MCF 10A (cell line): Measurements from ENCODE around the gene RBM47. TPM values are rescaled to one million over a fixed set of nuclear protein-coding genes. Genes with fewer than 3 reads are reported as not detected.

Experiments
- BruUV-seq: library from RNA; stranded (reverse); fragments of 400-500 nt; replicated peaks from 2 replicates; lab custom pipeline; 2021; lab: Mats Ljungman, UMichigan
- CTCF ChIA-PET: fragments of 300-600 bp; sonication (Branson Sonifier 250); formaldehyde crosslinking; extraction: SDS; loops from one replicate; lab custom pipeline; 2021; ENCODE audit warnings: antibody characterized with exemption, inconsistent platforms; lab: Yijun Ruan, JAX
- POLR2A ChIA-PET: fragments of 300-600, 350-650 bp; sonication (Branson Sonifier 250); formaldehyde crosslinking; extraction: SDS; loops from one replicate; lab custom pipeline; 2020; ENCODE audit warnings: antibody characterized with exemption, inconsistent platforms; lab: Yijun Ruan, JAX
- DNase-seq: peaks from one replicate; pipeline ENCODE4 v3.0.0-alpha.2; 2018; ENCODE audit not compliant: unreplicated experiment
- H3K27ac Mint-ChIP-seq: one replicate; pipeline ENCODE4 v1.8.0; 2022; ENCODE audit warnings: mild to moderate bottlenecking, low read depth, mixed read lengths; ENCODE audit not compliant: unreplicated experiment
- H3K27me3 Mint-ChIP-seq: one replicate; pipeline ENCODE4 v1.8.0; 2022; ENCODE audit warnings: mixed read lengths; ENCODE audit not compliant: insufficient read depth, unreplicated experiment
- H3K36me3 Mint-ChIP-seq: one replicate; pipeline ENCODE4 v1.8.0; 2022; ENCODE audit warnings: mild to moderate bottlenecking, moderate library complexity, mixed read lengths; ENCODE audit not compliant: insufficient read depth, unreplicated experiment
- H3K4me1 Mint-ChIP-seq: one replicate; pipeline ENCODE4 v1.8.0; 2022; ENCODE audit warnings: mixed read lengths; ENCODE audit not compliant: insufficient read depth, unreplicated experiment
- H3K4me3 Mint-ChIP-seq: one replicate; pipeline ENCODE4 v1.8.0; 2022; ENCODE audit warnings: mild to moderate bottlenecking, moderate library complexity, mixed read lengths; ENCODE audit not compliant: unreplicated experiment
- H3K9me3 Mint-ChIP-seq: one replicate; pipeline ENCODE4 v1.8.0; 2022; ENCODE audit warnings: mixed read lengths; ENCODE audit not compliant: unreplicated experiment
- intact Hi-C: fragments of 100-400 bp; cut with micrococcal nuclease; formaldehyde crosslinking; loops from 2 replicates; pipeline ENCODE4 v1.14.1; 2022
- total RNA-seq: library from RNA; stranded (reverse); gene quantifications from 2 replicates; pipeline ENCODE4 v1.2.3, GENCODE V29; 2022
- TF ChIP-seq, protein P1 (sequence below): fragments of 200-600 bp; IDR thresholded peaks from one replicate; pipeline ENCODE4 v1.8.0; 2022; ENCODE audit warnings: antibody characterized with exemption, mild to moderate bottlenecking; ENCODE audit not compliant: unreplicated experiment

Gene RBM47
- total RNA-seq, 1 experiment from 2014 or later: 1.8 TPM

DNA sequence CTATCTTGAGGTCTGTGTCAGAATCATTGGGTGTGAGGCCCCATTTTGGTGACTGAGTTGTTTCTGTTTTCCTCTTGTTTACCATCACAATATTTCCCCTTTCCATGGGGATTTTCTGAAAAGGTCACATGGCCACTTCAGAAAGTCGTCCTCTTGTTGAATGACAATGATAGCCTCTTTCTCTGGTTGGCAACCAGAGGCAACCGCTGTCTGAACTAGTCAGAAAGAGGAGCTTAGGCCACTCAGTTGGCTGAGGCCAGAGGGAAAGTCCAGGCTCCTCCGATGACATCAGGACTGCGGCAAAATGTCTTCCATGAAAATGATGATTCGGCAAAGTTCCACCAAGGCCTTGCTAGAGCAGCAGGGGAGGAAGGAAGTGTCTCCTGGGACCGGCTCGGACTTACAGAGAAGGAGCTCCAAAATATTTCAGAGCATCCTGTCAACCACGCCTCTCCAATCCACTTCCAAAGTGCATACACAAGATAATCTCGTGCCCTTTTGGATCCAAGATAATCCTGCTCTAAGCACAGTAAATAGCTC, 19.1 kb upstream of the RBM47 start:
- Mint-ChIP-seq H3K27ac (no peak overlapping the region), H3K4me3 (no peak overlapping the region), H3K9me3 (no peaks in the 10 kb centered on the region), H3K4me1 (peaks cover 5% of the 10 kb centered on the region), H3K36me3 (peaks cover 4% of the 10 kb centered on the region), H3K27me3 (no peaks in the 10 kb centered on the region)
- POLR2A ChIA-PET: interaction anchor here (0.5 to 0.8 kb wide), 3 partner anchors 16 to 332 kb away, joined by 3 to 5 read pairs (median 4); no protein-coding TSS in a partner anchor
- no peak for DNase-seq
- TF ChIP-seq, protein P1, sequence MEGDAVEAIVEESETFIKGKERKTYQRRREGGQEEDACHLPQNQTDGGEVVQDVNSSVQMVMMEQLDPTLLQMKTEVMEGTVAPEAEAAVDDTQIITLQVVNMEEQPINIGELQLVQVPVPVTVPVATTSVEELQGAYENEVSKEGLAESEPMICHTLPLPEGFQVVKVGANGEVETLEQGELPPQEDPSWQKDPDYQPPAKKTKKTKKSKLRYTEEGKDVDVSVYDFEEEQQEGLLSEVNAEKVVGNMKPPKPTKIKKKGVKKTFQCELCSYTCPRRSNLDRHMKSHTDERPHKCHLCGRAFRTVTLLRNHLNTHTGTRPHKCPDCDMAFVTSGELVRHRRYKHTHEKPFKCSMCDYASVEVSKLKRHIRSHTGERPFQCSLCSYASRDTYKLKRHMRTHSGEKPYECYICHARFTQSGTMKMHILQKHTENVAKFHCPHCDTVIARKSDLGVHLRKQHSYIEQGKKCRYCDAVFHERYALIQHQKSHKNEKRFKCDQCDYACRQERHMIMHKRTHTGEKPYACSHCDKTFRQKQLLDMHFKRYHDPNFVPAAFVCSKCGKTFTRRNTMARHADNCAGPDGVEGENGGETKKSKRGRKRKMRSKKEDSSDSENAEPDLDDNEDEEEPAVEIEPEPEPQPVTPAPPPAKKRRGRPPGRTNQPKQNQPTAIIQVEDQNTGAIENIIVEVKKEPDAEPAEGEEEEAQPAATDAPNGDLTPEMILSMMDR: no peak
- no TSS peak for BruUV-seq
- CTCF ChIA-PET: interaction anchor here (1.1 kb wide), 1 partner anchor 14 kb away, joined by 4 read pairs; no protein-coding TSS in a partner anchor
- intact Hi-C loops: no loop called here

DNA sequence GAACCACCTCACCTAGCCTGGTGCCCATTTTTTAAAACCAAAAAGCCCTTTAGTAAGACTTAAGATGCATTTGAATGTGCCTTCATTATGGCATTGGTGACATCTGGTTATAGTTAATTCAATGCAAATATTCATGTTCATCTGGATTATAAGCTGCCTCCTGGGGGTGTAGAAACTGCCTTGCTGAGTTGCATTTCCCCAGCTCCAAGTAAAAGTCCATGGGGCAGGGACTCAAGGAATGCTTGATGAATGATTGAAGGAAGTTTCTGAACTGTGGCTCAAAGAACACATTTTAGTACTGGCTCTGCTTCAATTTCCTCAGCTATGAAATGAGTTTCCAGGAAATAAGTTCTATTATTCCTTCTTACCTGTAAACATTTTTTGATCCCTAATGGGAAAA, 18.5 kb upstream of the RBM47 start:
- TF ChIP-seq, protein P1: no peak
- ChIA-PET POLR2A (interaction anchor here (0.5 to 0.8 kb wide), 3 partner anchors 15 to 331 kb away, joined by 3 to 5 read pairs (median 4); no protein-coding TSS in a partner anchor), CTCF (no interaction called here)
- Mint-ChIP-seq H3K36me3 (no peaks in the 10 kb centered on the region), H3K27ac (no peak overlapping the region), H3K4me3 (no peak overlapping the region), H3K9me3 (no peaks in the 10 kb centered on the region), H3K27me3 (no peaks in the 10 kb centered on the region), H3K4me1 (peaks cover 1% of the 10 kb centered on the region)
- DNase-seq: no peak
- intact Hi-C loops: no loop called here
- no TSS peak for BruUV-seq

DNA sequence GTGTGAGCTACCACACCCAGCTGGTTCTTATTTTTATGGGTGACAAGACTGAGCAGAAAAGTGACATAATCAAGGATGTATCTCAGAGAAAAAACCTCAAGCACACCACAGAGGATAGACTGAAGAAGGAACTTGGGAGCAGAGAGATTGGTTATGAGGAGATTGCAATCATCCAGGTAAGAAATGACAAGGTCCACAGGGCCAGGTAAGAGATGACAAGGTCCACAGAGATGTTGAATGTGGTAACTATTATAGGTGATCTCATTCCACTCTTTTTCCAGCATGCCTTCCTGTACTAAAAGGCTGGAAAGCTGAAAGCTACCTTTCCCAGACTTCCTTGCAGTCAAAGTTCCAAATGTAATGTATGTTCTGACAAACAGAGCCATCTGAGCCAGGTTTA, 15.9 kb upstream of the RBM47 start:
- CTCF ChIA-PET: interaction anchor here (0.6 to 0.8 kb wide), 2 partner anchors 20 to 321 kb away, joined by 3 read pairs; no protein-coding TSS in a partner anchor
- Mint-ChIP-seq H3K4me1 (no peaks in the 10 kb centered on the region), H3K4me3 (no peak overlapping the region), H3K27me3 (no peaks in the 10 kb centered on the region), H3K27ac (no peak overlapping the region), H3K36me3 (no peaks in the 10 kb centered on the region), H3K9me3 (no peaks in the 10 kb centered on the region)
- TF ChIP-seq, protein P1: no peak
- DNase-seq: no peak
- intact Hi-C loops: no loop called here
- POLR2A ChIA-PET: no interaction called here
- BruUV-seq: no TSS peak

DNA sequence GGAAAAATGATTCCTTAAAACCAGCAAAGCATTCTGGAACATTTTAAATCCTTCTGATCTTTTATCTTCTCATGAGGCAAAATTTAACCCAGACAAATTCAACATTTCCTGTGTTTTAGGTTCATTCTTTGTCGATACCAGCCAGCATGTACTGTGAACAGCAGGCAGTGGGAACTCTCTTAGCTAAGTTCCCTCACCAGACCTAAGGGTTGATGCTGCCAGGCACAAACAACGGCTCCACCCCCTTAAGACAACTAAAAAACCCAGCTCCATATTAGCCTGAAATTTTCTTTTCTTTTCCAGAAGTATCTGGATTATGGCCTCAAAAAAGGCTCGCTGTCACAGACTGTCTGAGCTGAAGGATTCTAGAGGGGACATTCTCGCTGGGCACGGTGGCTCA, 2.4 kb upstream of the RBM47 start:
- no peaks in the 10 kb centered on the region for H3K36me3 Mint-ChIP-seq
- peaks cover 15% of the 10 kb centered on the region for H3K4me1 Mint-ChIP-seq
- no TSS peak for BruUV-seq
- intact Hi-C loops: no loop called here
- CTCF ChIA-PET: no interaction called here
- H3K4me3 Mint-ChIP-seq: no peak overlapping the region
- DNase-seq: no peak
- TF ChIP-seq, protein P1: no peak
- POLR2A ChIA-PET: interaction anchor here (0.6 kb wide), 2 partner anchors 455 to 510 kb away, joined by 3 read pairs; no protein-coding TSS in a partner anchor
- no peak overlapping the region for H3K27ac Mint-ChIP-seq
- H3K27me3 Mint-ChIP-seq: no peaks in the 10 kb centered on the region
- no peaks in the 10 kb centered on the region for H3K9me3 Mint-ChIP-seq
